Measurements from ENCODE around the gene SYNGR2. TPM values are rescaled to one million over a fixed set of nuclear protein-coding genes. Genes with fewer than 3 reads are reported as not detected.

SYNGR2 gene
- total and polyA plus RNA-seq, 2 experiments from 2014 or later: 46.9 to 61.6 TPM

DNA sequence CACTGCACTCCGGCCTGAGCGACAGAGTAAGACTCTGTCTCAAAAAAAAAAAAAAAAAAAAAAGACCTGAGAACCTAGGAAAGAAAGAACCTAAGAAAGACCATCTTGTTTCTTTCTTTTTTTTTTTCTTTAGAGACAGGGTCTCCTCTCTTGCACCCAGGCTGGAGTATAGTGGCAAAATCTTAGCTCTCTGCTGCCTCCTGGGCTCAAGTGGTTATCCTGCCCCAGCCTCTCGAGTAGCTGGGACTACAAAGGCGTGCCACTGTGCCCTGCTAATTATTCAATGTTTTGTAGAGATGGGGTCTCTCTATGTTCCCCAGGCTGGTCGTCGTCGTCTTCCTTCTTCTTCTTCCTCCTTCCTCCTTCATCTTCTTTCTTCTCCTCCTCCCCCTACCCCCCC, 37.9 kb downstream of the SYNGR2 start:
- Histone ChIP-seq H3K79me2 (replicated peaks; ENCODE audit: insufficient read depth) (no peaks in the 10 kb centered on the region), H3F3A (replicated peaks; ENCODE audit: low read depth) (no peaks in the 10 kb centered on the region), H3K27ac (ENCODE audit: low read depth) (no peak overlapping the region), H3K4me2 (no peak overlapping the region), H3K9me2 (ENCODE audit: insufficient read depth) (no peaks in the 10 kb centered on the region), H2AFZ (no peak overlapping the region), H3K36me3 (ENCODE audit: insufficient read depth) (no peaks in the 10 kb centered on the region), H3K4me3 (no peak overlapping the region), H3K27me3 (ENCODE audit: insufficient read depth) (no peaks in the 10 kb centered on the region), H4K20me1 (replicated peaks; ENCODE audit: insufficient read depth) (peaks cover 1% of the 10 kb centered on the region), H3K4me1 (ENCODE audit: insufficient read depth) (no peaks in the 10 kb centered on the region)
- H3K36me3 Mint-ChIP-seq (ENCODE audit: low read depth): peaks cover 10% of the 10 kb centered on the region; the same call in 1 of the 3 replicates
- H3K27ac Mint-ChIP-seq: no peak overlapping the region
- no peaks in the 10 kb centered on the region for H3K9me3 Mint-ChIP-seq
- TF ChIP-seq CTCF (conservative IDR thresholded peaks at IDR 0.05; ENCODE audit: low read depth in 2 of 2): peak; percentile 29 to 39; a peak in 3 of 4 replicates
- TF ChIP-seq, protein P1, sequence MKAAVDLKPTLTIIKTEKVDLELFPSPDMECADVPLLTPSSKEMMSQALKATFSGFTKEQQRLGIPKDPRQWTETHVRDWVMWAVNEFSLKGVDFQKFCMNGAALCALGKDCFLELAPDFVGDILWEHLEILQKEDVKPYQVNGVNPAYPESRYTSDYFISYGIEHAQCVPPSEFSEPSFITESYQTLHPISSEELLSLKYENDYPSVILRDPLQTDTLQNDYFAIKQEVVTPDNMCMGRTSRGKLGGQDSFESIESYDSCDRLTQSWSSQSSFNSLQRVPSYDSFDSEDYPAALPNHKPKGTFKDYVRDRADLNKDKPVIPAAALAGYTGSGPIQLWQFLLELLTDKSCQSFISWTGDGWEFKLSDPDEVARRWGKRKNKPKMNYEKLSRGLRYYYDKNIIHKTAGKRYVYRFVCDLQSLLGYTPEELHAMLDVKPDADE (IDR thresholded peaks at IDR 0.05): no peak
- DNase-seq (ENCODE audit: low spot score) (peak; percentile 51), ATAC-seq (peak; percentile 88)
- no peaks in the 10 kb centered on the region; the same call in 2 of the 3 replicates for H3K4me1 Mint-ChIP-seq
- peaks cover 5% of the 10 kb centered on the region for H3K27me3 Mint-ChIP-seq (ENCODE audit: insufficient read depth, low read depth, poor library complexity)
- H3K4me3 Mint-ChIP-seq: no peak overlapping the region

- H3F3A ChIP-seq (replicated peaks; ENCODE audit: low read depth): no peaks in the 10 kb centered on the region
- H3K4me3 ChIP-seq: no peak overlapping the region
- Mint-ChIP-seq H3K36me3 (ENCODE audit: low read depth) (peaks cover 8% of the 10 kb centered on the region; the same call in 1 of the 3 replicates), H3K27me3 (ENCODE audit: insufficient read depth, low read depth, poor library complexity) (peaks cover 7% of the 10 kb centered on the region), H3K4me1 (no peaks in the 10 kb centered on the region; the same call in 2 of the 3 replicates), H3K27ac (no peak overlapping the region), H3K4me3 (no peak overlapping the region), H3K9me3 (no peaks in the 10 kb centered on the region)
- ATAC-seq (no peak), DNase-seq (ENCODE audit: low spot score) (no peak)
- H3K27ac ChIP-seq (ENCODE audit: low read depth): no peak overlapping the region
- no peak overlapping the region for H3K4me2 ChIP-seq
- H3K9me2 ChIP-seq (ENCODE audit: insufficient read depth): no peaks in the 10 kb centered on the region
- H3K79me2 ChIP-seq (replicated peaks; ENCODE audit: insufficient read depth): no peaks in the 10 kb centered on the region
- H3K36me3 ChIP-seq (ENCODE audit: insufficient read depth): no peaks in the 10 kb centered on the region
- no peaks in the 10 kb centered on the region for H3K27me3 ChIP-seq (ENCODE audit: insufficient read depth)
- no peak overlapping the region for H2AFZ ChIP-seq
- no peaks in the 10 kb centered on the region for H3K4me1 ChIP-seq (ENCODE audit: insufficient read depth)
- H4K20me1 ChIP-seq (replicated peaks; ENCODE audit: insufficient read depth): no peaks in the 10 kb centered on the region; the same call in 1 of the 2 replicates
- TF ChIP-seq CREB1 (CRISPR knock-in tag; IDR thresholded peaks at IDR 0.05; ENCODE audit: low read depth) (no peak), NANOG (IDR thresholded peaks at IDR 0.05; ENCODE audit: borderline replicate concordance) (no peak), STAT1 (IDR thresholded peaks at IDR 0.05; ENCODE audit: unreplicated experiment) (no peak), ZNF114 (CRISPR knock-in tag; IDR thresholded peaks at IDR 0.05) (no peak), EZH2phosphoT487 (IDR thresholded peaks at IDR 0.05; ENCODE audit: unreplicated experiment) (no peak), ZNF331 (CRISPR knock-in tag; IDR thresholded peaks at IDR 0.05; ENCODE audit: low read depth) (no peak)
- TF ChIP-seq, protein P1 (IDR thresholded peaks at IDR 0.05): no peak
- TF ChIP-seq, protein P2, sequence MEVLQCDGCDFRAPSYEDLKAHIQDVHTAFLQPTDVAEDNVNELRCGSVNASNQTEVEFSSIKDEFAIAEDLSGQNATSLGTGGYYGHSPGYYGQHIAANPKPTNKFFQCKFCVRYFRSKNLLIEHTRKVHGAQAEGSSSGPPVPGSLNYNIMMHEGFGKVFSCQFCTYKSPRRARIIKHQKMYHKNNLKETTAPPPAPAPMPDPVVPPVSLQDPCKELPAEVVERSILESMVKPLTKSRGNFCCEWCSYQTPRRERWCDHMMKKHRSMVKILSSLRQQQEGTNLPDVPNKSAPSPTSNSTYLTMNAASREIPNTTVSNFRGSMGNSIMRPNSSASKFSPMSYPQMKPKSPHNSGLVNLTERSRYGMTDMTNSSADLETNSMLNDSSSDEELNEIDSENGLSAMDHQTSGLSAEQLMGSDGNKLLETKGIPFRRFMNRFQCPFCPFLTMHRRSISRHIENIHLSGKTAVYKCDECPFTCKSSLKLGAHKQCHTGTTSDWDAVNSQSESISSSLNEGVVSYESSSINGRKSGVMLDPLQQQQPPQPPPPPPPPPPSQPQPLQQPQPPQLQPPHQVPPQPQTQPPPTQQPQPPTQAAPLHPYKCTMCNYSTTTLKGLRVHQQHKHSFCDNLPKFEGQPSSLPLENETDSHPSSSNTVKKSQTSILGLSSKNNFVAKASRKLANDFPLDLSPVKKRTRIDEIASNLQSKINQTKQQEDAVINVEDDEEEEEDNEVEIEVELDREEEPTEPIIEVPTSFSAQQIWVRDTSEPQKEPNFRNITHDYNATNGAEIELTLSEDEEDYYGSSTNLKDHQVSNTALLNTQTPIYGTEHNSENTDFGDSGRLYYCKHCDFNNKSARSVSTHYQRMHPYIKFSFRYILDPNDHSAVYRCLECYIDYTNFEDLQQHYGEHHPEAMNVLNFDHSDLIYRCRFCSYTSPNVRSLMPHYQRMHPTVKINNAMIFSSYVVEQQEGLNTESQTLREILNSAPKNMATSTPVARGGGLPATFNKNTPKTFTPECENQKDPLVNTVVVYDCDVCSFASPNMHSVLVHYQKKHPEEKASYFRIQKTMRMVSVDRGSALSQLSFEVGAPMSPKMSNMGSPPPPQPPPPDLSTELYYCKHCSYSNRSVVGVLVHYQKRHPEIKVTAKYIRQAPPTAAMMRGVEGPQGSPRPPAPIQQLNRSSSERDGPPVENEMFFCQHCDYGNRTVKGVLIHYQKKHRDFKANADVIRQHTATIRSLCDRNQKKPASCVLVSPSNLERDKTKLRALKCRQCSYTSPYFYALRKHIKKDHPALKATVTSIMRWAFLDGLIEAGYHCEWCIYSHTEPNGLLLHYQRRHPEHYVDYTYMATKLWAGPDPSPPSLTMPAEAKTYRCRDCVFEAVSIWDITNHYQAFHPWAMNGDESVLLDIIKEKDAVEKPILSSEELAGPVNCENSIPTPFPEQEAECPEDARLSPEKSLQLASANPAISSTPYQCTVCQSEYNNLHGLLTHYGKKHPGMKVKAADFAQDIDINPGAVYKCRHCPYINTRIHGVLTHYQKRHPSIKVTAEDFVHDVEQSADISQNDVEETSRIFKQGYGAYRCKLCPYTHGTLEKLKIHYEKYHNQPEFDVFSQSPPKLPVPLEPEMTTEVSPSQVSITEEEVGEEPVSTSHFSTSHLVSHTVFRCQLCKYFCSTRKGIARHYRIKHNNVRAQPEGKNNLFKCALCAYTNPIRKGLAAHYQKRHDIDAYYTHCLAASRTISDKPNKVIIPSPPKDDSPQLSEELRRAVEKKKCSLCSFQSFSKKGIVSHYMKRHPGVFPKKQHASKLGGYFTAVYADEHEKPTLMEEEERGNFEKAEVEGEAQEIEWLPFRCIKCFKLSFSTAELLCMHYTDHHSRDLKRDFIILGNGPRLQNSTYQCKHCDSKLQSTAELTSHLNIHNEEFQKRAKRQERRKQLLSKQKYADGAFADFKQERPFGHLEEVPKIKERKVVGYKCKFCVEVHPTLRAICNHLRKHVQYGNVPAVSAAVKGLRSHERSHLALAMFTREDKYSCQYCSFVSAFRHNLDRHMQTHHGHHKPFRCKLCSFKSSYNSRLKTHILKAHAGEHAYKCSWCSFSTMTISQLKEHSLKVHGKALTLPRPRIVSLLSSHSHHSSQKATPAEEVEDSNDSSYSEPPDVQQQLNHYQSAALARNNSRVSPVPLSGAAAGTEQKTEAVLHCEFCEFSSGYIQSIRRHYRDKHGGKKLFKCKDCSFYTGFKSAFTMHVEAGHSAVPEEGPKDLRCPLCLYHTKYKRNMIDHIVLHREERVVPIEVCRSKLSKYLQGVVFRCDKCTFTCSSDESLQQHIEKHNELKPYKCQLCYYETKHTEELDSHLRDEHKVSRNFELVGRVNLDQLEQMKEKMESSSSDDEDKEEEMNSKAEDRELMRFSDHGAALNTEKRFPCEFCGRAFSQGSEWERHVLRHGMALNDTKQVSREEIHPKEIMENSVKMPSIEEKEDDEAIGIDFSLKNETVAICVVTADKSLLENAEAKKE (CRISPR knock-in tag; IDR thresholded peaks at IDR 0.05): no peak
Measured at GRCh38 chr17:78208486-78208885, 40.1 kb downstream of the SYNGR2 start.
